ENCODE results near the gene INPP4B.

- TF ChIP-seq POLR2AphosphoS5 (IDR thresholded peaks at IDR 0.05; ENCODE audit: low read depth, low read length), result no peak
- TF ChIP-seq CTCF (IDR thresholded peaks at IDR 0.05), result no peak
- TF ChIP-seq RAD21 (IDR thresholded peaks at IDR 0.05; ENCODE audit: low read length), result no peak
- no peak for TF ChIP-seq PBX3 (IDR thresholded peaks at IDR 0.05)
Observed at GRCh38 chr4:142637614-142638013, 208.5 kb downstream of the INPP4B start.
